Right kidney (tissue), 1 donor: ENCODE data around the gene ARPIN.
"Not testable (repeated sequence)": the region's sequence is repeated elsewhere in the genome, so short reads cannot be mapped to it uniquely, and the experiment has no call there.

ENCODE experiments used
- DNase-seq: peaks from one replicate; pipeline ENCODE4 v3.0.0-alpha.2; 2016

Gene ARPIN

DNA sequence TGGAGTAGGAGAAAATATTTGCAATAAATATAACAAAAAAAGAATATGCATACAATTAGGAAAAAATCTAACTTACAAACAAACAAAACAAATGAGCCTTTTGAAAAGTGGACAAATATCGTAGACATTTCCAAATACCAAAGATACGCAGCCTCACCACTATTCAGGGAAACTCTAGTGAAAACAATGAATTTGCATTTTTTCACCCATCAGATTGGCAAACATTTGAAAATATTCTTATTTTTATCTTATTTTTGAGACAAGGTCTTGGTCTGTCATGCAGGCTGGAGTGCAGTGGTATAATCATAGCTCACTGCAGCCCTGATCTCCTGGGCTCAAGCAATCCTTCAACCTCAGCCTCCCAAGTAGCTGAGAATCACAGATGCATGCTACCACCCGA is 34.4 kb downstream of the ARPIN start:
- no peak for DNase-seq

DNA sequence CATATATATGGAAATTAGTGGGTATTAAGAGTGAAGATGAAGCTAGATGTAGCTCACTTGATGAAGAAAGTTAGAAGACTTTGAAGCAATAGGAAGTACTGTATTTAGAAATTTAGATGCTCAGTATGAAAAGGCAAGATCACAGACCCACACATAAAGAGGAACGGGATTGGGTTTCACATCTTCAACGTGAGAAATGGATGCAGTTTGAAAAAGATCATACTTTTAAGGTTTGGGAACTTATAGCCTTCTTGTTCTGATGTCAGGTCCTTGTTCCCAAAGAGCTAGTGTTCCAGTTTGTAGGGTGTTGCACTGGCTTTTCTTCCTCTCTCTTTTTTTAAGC is 35.7 kb downstream of the ARPIN start:
- no peak for DNase-seq

DNA sequence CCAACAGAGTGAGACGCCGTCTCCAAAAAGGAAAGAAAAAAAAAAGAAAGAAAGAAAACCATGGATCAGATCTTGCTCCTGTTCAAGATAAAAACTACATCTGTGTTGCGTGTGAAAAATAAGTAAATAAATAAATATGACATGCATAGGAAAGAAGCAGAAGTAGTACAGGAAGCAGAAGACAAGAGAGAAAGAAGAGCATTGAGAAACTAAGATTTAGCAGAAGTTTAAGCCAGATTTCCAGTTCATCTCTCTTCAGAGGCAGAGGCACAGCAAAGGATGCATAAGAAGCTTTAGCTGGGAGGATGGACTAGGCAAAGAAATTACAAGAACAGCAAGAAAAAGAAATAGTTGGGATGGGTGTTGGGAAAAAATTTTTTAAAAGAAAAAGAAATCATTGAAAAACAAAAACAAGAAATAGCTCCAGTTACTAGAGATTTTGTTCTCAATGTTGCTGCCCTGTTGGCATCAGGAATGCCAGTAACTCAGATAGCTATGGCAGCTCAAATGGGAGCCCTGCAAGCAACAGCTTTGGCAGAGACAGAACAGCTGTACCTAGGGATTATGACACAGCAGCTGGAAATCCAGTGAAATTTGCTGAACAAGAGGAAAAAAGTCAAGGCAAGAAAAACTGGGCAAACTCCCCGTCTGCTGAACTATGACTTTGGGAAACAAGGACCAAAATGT is 36.2 kb downstream of the ARPIN start:
- DNase-seq: no peak

DNA sequence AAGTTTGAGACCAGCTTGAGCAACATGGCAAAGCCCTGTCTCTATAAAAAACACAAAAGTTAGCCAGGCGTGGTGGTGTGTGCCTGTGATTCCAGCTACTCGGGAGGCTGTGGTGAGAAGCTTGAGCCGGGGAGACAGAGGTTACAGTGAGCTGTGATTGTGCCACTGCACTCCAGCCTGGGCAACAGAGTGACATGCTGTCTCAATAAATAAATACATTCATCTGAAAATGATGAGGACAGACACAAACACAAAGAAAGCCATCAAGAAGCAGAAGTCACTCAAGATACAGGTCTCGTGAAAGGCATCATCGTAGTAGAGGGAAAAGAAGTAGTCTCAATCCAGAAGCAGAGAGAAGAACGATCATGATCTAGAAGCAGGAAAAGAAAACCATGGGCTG is 37.0 kb downstream of the ARPIN start:
- DNase-seq: no peak

DNA sequence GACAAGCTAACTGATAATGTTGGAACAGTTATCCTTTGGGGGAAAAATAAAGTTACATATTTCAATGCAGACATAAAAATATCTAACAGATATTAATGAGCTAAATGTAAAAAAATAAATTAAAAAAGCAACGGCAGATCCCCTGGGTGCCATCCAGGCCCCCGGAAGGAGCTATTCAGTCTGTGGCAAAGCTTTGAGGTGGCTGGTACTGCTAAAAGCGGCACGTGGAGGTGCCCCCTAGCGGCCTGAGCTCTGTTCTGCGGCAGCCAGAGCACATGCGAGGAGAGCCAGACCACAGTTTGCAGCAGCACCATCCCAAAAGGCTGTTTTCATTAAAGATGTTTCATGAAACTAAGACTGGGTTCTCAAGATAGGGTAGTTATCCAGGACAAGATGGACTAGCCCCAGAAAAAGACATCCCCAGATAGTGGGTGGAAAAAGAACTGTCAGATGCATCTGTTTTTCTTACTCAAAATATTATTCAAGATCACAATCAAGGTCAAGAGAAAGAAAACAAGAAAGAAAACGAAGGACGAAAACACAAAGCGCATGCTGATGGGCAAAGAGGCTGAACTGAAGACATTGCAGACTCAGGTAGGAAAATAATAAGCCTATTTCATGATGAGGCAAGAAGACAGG is 37.7 kb downstream of the ARPIN start:
- DNase-seq: no peak

DNA sequence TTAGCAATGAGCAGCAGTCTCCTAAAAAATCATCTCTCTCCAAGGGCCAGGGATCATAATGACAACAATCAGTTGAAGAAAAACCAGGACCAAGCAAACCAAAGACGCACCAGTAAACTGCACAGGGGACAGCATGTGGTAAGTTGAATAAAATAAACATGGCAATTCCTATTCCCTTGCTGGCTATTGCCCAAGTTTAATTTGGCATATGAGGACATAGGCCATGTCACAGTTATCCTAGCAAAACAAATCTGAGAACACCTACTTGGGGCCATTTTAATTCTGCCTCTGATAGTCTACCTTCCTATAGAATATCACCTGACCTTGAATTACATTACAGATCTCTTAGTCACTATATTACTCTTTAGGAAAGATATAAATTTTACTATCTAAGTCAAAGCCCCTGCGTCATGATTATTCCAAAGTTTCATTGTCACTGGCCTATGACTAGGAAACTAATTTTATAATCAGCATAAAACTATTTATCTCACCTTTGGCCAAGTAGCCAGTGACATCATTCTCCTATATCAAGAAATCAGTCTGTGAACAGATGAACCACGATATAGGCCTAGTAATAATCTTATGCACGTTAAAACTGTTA is 42.0 kb downstream of the ARPIN start:
- DNase-seq: no peak

DNA sequence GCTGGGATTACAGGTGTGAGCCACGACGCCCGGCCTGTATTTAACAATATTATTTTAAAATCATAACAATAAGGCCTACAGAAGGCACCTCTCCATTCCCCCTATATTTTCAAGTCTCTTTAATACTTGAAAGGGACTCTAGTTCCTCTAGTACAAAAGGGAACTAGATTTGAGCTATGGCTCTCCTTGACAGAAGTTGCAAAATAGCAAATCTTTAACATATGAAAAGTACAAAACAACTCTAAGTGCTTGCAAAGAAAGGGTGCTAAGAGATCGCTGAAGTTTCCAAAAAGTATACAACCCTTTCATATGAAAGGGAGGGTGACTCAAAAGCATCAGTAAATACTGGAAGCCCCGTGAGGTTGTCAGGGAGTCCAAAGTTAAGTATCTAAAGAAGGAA is 42.7 kb downstream of the ARPIN start:
- DNase-seq: no peak

DNA sequence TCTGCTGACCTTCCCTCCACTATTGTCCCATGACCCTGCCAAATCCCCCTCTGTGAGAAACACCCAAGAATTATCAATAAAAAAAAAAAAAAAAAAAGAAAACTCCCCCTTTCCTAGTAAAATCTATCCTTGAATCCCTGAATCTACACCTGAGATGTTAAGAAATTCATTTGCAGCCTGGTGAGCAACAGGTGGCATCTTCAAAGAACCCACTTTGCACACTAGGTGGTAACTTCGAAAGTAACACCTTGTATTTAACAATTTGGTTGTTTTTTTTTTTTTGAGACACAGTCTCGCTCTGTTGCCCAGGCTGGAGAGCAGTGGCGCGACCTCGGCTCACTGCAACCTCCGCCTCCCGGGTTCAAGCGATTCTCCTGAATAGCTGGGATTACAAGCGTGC is 43.3 kb downstream of the ARPIN start:
- not testable (repeated sequence) for DNase-seq

DNA sequence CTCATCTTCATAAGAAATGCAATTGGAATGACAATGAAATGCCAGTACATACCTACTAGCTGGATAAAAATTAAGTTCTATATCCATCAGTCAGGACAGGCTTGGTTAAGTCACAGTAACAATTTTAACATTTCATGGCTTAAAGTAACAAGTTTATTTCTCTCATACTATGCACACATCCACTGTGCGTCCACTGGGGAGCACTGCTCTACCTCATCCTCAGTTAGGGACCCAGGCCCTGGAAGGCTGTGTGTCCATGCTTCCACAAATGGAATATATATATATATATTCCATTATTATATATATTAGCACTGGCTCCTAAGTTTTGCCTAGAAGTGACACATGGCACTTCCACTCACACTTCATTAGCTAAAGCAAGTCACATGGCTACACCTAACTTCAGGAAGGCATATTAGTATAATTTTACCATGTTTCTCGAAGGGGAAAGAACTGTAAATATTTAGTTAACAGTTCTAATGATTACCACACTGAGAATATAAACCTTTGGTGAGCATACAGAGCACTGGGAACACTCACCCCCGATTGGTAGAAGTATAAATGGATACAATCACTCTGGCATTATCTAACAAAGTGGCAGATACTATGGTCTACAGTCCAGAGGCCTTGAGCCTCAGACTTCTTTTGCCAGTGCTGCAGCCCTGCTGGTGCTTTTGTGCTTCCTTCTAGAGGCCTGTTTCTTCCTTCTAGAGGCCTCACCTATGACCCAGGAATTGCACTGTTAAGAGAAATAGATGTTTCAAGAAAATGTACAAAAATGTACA is 47.6 kb downstream of the ARPIN start:
- DNase-seq: no peak

DNA sequence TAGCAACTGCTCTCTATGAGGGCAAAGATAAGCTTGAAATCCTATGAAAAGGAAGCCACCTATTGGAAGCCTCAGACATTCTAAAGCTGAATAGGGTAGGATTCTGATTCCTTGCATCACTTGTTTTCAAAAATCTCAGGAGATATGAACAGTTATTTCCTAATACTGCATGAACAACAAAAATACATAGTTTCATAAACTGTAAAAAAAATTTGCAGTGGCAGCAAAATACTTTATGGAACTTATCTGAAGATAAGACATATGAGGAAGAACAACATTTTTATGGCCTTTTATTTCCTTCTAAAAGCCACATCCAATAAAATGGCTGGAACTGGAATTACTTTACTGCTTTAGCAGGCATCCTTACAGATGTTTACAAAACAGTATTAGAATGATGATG is 48.8 kb downstream of the ARPIN start:
- no peak for DNase-seq

DNA sequence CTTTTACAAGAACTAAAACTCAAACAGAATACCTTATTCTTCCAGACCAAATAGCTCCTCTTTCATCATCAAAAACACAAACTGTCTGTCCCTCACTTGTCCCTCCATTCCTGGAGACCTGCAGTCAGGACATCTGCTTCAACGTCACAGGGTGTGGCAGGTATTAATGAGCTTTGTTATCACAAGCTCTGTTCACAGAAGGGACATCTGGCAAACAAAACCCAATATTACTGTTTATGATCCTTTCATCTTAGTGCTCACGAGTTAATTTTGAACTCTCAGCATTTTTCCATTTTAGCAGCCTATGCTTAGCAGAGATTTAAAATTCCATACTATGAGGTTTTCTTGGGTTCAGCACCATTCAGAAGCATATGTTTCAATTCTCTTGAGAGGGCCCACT is 51.9 kb downstream of the ARPIN start:
- DNase-seq: no peak

DNA sequence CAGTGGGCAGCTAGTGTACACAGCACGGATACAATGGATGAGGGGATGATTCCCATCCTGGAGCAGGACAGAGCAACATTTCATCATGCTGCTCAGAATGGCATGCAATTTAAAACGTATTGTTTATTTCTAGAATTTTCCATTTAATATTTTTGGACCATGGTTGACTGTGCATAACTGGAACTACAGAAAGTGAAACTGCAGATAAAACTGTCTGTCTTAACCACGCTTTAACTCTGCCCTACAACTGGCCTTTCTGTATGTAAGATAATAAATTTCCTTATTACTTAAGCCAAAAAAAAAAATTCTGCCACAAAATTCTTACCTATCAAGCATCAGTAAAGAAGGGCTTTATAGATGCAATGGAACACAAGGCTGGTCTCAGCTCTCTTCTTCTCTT is 52.3 kb downstream of the ARPIN start:
- no peak for DNase-seq

DNA sequence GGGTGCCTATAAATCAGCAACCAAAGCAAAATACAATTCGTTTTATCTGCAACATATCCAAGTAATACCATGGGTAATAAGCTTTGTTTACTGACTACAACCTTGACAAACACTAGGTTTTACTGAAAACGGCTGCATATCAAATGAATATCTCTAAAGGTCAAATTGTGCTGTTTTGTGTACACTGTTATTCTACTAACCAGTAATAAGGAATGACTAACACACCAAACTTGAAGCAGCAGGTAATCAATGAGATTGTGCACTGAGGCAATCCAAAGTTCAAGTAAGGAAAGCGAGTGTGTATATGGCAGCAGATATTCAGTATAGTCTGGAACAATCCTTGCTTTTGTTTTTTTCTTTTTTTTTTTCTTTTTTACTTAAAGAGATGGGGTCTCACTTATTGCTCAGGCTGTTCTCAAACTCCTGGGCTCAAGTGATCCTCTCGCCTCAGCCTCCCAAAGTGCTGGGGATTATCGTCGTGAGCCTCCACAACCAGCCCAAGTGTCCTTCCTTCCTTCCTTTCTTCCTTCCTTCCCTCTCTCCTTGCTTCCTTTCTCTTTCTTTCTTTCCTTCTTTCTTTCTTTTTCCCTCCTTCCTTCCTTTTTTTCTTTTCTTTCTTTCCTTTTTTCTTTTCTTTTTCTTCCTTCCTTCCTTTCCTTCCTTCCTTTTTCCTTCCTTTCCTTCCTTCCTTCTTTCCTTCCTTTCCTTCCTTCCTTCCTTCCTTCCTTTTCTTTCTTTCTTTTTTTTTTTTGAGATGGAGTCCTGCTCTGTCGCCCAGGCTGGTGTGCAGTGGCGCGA is 53.9 kb downstream of the ARPIN start:
- no peak for DNase-seq

DNA sequence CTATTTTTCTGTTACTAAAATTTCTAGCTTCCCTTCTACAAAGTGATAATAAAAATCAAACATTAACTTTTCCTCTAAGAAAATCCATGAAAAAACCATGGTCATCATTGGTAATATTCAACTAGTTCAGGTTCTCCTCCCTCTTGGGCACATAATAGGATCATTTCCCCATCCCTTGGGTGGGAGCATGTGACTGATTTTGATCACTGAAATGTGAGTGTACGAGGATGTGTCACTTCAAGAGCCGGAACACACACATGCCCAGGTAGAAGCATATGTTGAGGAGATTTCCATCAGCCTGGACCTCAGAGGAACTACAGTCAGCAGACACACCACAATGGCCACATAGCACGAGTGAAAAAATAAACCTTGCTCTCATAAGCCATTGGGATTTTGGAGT is 55.1 kb downstream of the ARPIN start:
- no peak for DNase-seq

DNA sequence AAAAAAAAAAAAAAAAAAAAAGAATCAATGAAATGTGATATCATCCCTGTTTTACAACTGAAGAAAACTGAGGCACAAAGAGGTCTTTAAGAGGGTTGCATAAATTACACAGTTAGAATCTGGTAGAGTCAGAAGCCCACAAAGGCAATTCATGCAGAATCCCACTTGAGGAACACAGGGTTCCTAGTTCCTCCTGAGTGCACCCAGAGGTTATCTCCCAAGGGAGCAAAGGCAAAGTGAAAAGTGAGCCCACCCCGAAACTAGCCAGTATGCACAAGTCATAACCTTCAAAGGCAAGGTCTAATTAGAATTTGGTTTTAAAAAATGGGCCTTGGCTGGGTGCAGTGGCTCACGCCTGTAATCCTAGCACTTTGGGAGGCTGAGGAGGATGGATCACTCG is 56.8 kb downstream of the ARPIN start:
- DNase-seq: no peak

DNA sequence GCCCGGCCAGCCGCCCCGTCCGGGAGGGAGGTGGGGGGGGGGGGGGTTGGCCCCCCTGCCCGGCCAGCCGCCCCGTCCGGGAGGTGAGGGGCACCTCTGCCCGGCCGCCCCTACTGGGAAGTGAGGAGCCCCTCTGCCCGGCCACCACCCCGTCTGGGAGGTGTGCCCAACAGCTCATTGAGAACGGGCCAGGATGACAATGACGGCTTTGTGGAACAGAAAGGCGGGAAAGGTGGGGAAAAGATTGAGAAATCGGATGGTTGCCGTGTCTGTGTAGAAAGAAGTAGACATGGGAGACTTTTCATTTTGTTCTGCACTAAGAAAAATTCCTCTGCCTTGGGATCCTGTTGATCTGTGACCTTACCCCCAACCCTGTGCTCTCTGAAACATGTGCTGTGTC is 57.9 kb downstream of the ARPIN start:
- not testable (repeated sequence) for DNase-seq

DNA sequence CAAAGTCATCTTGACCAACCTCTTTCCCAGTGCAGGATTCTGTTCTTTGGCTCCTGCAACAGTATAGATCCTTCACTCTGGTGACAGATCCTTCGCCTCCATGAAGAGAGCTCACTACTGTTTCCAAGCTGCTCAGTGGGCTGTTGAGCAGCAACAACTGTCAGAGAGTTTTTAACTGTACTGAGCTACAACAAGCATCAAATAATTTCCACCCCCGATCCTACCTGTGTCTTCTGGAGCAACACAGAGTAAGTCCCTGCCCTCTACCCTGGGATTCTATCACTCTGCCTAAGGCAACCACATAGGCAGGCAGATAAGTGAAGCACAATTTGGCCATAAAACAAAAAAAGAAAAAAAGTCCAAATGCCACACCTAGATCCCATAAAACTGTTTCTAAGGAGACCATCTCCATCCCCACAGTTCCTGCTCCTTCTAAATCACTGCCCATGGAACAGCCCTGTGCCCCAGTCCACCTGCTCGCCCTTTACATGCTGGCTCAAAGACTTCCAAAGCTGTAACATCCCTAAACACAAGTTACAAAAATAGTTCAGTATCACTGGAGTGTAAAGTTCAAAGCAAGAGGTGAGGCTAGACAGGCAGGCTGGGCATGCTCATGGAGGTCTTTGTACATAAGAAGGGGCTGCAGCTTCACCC is 60.3 kb downstream of the ARPIN start:
- no peak for DNase-seq

DNA sequence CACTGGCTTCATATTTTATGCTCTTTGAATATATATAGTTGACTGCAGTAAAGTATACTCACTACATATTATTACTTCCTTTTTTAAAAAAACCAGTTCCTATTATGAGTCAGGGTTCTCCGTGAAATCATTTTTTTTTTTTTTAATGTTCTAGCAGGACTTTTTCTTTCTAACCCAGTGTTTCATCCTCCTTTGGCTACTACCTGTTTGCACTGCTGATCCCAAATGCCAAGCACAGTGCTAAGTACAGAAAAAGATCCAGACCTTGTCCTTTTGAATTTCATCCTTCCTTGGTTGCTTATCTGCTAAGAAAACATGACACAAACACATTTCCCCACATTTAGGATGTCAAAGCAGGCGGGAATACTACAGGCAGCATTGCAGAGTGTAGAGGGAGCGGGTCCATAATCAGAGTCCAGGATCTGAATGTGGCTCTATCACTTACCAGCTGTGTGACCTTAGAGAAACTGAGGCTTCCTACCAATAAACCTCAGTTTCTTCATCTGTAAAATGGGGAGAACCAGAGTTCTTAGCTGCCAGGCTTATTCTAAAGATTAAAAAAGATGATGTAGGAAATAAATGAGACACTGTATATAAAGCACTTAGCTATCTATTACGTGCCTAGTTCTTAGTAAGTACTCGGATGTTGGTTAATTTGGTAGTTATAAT is 60.9 kb downstream of the ARPIN start:
- DNase-seq: no peak

DNA sequence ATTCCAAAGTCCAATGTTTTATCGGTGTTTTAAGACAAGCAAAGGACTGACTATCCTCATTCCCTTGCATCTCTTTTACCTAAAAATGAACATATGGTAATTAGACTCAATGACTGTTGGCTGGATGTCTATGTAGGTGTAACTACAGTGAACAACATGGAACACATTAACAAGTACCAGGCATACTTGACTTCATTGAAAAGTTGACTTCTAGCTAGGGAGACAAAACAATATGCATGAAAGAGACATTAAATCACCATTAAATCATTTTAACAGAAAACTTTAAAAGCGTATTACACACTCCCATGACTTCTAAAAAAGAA is 63.8 kb downstream of the ARPIN start:
- DNase-seq: no peak

DNA sequence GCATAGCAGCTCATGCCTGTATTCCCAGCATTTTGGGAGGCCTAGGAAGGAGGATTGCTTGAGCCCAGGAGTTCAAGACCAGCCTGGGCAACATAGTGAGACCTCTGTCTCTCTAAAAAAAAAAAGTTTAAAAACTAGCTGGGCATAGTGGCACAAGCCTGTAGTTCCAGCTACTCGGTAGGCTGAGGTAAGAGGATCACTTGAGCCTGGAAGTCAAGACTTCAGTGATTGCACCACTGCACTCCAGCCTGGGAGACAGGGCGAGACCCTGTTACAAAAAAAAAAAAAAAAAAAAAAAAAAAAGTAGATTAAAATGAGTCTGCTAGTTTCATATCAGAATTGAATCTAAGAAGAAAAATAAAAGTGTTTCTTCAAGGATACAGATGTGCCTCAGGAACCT is 65.7 kb downstream of the ARPIN start:
- no peak for DNase-seq

DNA sequence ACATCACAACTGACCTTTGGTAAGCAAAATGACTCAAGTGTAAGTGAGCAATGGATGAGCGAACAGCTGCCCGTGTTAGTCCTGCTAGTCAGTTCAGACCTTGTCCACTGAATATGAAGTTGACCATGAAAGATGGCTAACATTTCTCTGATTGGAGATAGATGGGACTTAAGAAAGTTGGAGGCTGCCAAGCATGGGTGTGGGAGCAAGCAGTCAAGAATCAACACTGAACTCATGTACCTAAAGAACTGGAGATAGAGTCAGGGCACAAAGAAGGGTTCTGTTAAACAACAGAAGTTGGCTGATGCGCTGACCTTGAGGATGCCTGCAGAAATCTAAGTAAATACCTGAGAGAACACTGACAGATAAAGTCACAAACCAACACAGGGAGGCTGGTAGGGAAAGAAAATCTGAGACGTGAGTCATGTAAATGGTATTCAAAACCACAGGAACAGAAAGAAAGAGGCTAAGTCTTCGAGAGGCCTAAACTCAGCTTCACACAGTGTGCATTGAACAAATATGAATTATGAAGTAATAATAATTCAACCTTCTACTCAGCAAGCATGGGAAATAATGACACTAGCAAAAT is 67.4 kb downstream of the ARPIN start:
- DNase-seq: no peak
